GM19099 (cell line): ENCODE results near the gene CPTP.

Experiments
- POLR2A ChIP-seq: IDR thresholded peaks from 3 replicates; pipeline ENCODE4 v1.6.1; 2011; ENCODE audit warnings: low read depth; ENCODE audit not compliant: insufficient read length; ENCODE audit errors: extremely low read depth

The CPTP gene

DNA sequence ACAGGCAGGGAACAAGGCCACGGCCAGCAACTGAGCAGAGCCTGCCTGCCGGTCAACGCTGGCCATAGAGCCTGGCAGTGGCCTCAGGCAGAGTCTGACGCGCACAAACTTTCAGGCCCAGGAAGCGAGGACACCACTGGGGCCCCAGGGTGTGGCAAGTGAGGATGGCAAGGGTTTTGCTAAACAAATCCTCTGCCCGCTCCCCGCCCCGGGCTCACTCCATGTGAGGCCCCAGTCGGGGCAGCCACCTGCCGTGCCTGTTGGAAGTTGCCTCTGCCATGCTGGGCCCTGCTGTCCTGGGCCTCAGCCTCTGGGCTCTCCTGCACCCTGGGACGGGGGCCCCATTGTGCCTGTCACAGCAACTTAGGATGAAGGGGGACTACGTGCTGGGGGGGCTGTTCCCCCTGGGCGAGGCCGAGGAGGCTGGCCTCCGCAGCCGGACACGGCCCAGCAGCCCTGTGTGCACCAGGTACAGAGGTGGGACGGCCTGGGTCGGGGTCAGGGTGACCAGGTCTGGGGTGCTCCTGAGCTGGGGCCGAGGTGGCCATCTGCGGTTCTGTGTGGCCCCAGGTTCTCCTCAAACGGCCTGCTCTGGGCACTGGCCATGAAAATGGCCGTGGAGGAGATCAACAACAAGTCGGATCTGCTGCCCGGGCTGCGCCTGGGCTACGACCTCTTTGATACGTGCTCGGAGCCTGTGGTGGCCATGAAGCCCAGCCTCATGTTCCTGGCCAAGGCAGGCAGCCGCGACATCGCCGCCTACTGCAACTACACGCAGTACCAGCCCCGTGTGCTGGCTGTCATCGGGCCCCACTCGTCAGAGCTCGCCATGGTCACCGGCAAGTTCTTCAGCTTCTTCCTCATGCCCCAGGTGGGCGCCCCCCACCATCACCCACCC lies 6.7 kb downstream of the CPTP start, which contains the start of gene TAS1R3:
TSS of gene TAS1R3 (plus strand) at position 213 of the 898 bp plus-strand sequence. CDS start at position 279, 66 bp downstream.
- TF ChIP-seq POLR2A: no peak

GRCh38 chr1:1332031-1332755 lies 7.6 kb downstream of the CPTP start:
- no peak for TF ChIP-seq POLR2A

GRCh38 chr1:1332774-1333480 lies 8.3 kb downstream of the CPTP start:
- no peak for TF ChIP-seq POLR2A

- TF ChIP-seq POLR2A: no peak
Measured at GRCh38 chr1:1333551-1334241, 9.1 kb downstream of the CPTP start.

DNA sequence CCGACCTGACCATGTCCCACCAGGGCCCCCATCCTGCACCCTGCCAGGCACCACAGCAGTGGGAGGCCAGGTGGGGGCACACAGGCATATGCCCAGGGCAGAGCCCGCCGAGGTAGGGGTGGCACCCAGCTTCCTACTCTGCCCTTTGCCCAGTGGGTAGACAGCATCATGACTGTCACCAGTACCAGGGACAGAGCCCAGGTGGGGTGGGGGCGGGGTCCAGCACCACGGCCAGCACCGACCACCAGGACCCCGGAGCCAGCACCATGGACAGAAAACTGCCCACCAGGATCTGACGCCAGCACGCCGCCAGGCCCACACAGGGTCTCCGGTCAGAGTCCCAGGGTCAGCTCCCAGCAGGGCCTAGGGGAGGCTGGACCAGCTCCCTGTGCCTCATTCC lies 10.2 kb downstream of the CPTP start:
- TF ChIP-seq POLR2A: no peak

DNA sequence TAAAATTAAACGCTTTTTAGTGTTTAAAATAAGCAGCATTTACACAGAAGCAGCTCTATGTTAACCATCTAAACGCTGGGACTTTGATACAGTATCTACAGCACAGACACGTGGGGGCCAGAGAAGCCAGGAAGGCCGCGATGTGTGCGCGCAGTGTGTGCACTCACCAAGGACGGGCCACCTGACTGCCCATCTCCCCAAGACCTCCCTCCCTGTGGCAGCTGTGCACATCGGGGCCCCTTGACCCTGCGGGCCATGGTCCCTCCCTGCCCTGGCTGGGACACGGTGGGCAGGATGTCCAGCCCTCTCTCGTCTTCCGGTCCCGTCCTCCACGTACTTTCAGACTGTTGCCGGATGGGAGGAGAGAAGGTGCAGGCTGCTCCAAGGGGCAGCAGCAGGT lies 10.7 kb downstream of the CPTP start:
- TF ChIP-seq POLR2A: no peak

DNA sequence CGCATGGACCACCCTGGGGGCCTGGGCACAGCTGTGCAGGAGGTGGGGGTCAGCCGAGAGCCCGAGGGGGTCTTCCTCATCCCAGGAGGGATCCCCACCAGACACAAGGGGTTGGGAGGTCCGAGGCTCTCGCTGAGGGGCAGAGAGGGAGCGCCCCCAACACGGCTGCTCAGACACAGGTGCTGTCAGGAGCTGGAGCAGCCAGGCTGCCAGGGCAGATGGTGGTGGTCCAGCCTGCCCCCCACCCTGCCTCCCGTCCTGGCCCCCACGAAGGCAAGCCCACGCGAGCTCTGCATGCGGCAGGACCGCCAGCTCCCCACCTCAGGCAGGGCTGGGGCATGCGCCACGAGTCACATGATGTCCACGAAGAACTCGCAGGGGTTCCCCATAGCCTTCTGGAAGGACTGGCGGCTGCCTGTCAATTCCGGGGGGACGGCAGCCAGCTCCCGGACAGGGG lies 11.2 kb downstream of the CPTP start:
- no peak for TF ChIP-seq POLR2A

- TF ChIP-seq POLR2A: no peak
Measured at GRCh38 chr1:1336446-1336845, 11.8 kb downstream of the CPTP start.

- TF ChIP-seq POLR2A: no peak
Measured at GRCh38 chr1:1336931-1337792, 12.6 kb downstream of the CPTP start.

GRCh38 chr1:1337793-1338147 lies 13.2 kb downstream of the CPTP start:
- TF ChIP-seq POLR2A: no peak

GRCh38 chr1:1338278-1338677 lies 13.7 kb downstream of the CPTP start:
- no peak for TF ChIP-seq POLR2A

GRCh38 chr1:1340185-1340584 lies 15.6 kb downstream of the CPTP start:
- TF ChIP-seq POLR2A: no peak

DNA sequence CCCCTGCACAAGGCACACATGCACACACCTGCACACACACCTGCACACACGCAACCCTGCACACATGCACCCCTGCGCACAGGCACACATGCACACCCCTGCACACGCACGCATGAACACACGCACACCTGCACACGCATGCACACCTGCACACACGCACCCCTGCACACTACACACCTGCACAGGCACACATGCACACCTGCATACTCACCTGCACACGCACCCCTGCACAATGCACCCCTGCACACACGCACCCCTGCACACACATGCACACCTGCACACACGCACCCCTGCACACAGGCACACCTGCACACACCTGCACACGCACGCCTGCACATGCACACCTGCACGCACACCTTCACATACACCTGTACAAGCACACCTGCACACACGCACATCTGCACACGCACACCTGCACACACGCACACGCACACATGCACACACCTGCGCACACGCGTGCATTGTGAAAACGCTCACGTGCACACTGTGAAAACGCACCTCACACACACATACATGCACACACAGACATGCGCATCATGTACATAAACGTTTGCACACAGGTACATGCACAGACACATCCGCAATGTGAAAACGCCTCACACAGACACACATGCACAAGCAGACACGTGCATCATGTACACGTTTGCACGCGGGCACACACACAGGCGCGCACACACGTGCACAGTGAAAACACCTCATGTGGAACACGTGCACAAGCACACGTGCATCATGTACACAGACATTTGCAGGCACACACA lies 16.4 kb downstream of the CPTP start:
- no peak for TF ChIP-seq POLR2A

DNA sequence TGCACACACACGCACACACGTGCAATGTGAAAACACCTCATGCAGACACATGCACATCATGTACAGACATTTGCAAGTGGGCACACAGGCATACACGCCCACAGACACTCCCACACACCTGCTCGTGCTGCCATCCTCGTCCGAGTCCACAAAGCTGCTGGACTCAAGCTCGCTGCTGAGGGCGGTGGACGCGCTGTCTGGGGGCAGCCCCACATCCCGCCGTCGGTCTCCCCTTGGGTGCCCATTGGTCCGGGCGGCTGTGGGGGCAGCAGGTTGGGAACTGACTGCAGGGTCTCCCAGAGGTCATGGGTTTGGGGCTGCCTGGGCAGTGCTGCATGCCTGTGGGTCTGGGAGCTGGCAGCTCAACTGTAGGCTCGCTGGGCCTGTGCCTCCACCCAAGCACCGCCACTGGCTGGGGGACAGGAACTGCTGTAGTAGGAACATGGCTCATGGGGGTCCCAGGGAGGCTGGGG lies 17.0 kb downstream of the CPTP start:
- TF ChIP-seq POLR2A: no peak
